ENCODE data around the gene MREG. TPM values are rescaled to one million over a fixed set of nuclear protein-coding genes. Genes with fewer than 3 reads are reported as not detected.
A peak's percentile ranks its signal among the peaks of the same experiment; 100 is the strongest.

The MREG gene
- total RNA-seq, 1 experiment from 2014 or later, result 15.9 TPM

DNA sequence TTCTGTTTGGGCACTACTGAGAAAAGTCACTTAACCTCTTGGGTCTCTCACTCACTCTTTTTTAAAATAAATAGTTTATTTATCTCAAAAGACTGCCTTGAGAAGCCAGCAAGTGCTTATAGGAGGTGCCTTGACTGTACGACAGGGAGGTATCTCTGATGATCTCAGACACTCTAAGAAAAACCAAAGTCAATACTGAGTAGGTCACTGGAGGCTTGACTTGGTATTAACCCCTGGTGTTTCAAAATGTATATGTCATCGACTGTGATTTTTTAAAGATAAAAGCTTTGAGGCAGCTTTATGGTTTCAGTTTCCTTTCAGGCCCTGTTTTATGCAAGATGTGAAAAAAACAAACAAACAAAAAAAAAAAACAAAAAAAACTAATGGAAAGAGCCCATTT lies 33.7 kb downstream of the MREG start:
- POLR2A ChIA-PET (ENCODE audit: low non-redundant PET), result no interaction called here
- intact Hi-C loops (cut with micrococcal nuclease; ENCODE audit: unreplicated experiment), result no loop called here
- no peaks in the 10 kb centered on the region for H3K27me3 ChIP-seq (replicated peaks; ENCODE audit: insufficient read depth, low read depth, low read length, poor library complexity)
- H3K9me3 ChIP-seq (ENCODE audit: low read depth, low read length, poor library complexity, severe bottlenecking), result no peaks in the 10 kb centered on the region
- BruUV-seq (replicated peaks), result no TSS peak
- CTCF ChIA-PET, result no interaction called here
- H3K4me1 ChIP-seq (ENCODE audit: insufficient read depth, low read length, poor library complexity, severe bottlenecking), result no peaks in the 10 kb centered on the region
- no peak for DNase-seq (ENCODE audit: low spot score)
- H3K27ac ChIP-seq (ENCODE audit: low read depth, low read length, poor library complexity, severe bottlenecking), result no peak overlapping the region
- no peaks in the 10 kb centered on the region for H3K36me3 ChIP-seq (ENCODE audit: insufficient read depth, low read length, poor library complexity, severe bottlenecking)
- TF ChIP-seq, protein P1, sequence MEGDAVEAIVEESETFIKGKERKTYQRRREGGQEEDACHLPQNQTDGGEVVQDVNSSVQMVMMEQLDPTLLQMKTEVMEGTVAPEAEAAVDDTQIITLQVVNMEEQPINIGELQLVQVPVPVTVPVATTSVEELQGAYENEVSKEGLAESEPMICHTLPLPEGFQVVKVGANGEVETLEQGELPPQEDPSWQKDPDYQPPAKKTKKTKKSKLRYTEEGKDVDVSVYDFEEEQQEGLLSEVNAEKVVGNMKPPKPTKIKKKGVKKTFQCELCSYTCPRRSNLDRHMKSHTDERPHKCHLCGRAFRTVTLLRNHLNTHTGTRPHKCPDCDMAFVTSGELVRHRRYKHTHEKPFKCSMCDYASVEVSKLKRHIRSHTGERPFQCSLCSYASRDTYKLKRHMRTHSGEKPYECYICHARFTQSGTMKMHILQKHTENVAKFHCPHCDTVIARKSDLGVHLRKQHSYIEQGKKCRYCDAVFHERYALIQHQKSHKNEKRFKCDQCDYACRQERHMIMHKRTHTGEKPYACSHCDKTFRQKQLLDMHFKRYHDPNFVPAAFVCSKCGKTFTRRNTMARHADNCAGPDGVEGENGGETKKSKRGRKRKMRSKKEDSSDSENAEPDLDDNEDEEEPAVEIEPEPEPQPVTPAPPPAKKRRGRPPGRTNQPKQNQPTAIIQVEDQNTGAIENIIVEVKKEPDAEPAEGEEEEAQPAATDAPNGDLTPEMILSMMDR (conservative IDR thresholded peaks at IDR 0.05; ENCODE audit: low read depth, low read length), result no peak
- no peak for TF ChIP-seq EZH2 (IDR thresholded peaks at IDR 0.05; ENCODE audit: borderline replicate concordance, low read depth, low read length, poor library complexity, severe bottlenecking)
- H3K4me3 ChIP-seq (ENCODE audit: low read depth, low read length, poor library complexity, severe bottlenecking), result no peak overlapping the region

DNA sequence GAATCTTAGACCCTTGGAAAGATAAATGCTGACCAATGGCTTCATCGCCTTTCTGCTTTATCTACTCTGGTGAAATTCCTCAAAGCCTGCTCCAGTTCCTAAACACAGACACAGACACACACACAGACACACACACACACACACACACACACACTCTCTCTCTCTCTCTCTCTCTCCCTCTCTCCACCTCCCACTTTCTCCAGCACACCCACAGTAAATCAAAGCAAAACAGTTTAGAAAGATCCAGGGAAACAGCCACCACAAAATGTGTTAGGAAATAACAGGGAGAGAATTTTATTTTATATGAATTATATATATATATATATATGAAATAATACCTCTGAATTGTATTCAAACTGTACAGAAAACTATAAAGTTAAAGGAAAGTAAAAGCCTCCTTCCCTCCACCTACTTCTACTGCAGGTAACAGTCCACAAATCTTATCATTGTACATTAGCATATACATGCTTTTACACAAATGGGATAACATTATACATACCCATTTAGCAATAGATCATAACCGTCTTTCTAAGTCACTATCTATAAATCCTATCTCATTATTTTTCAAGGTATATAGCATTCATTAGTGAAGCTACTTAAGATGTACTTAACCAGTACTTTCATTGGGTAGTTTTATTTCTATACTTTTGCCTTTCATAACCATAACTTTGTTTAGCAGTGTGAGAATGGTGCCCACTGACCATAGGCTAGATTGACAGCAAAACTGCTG lies 38.5 kb downstream of the MREG start:
- Histone ChIP-seq H3K36me3 (ENCODE audit: insufficient read depth, low read length, poor library complexity, severe bottlenecking) (no peaks in the 10 kb centered on the region), H3K9me3 (ENCODE audit: low read depth, low read length, poor library complexity, severe bottlenecking) (no peaks in the 10 kb centered on the region), H3K4me1 (ENCODE audit: insufficient read depth, low read length, poor library complexity, severe bottlenecking) (no peaks in the 10 kb centered on the region), H3K27me3 (replicated peaks; ENCODE audit: insufficient read depth, low read depth, low read length, poor library complexity) (no peaks in the 10 kb centered on the region), H3K4me3 (ENCODE audit: low read depth, low read length, poor library complexity, severe bottlenecking) (no peak overlapping the region), H3K27ac (ENCODE audit: low read depth, low read length, poor library complexity, severe bottlenecking) (no peak overlapping the region)
- intact Hi-C loops (cut with micrococcal nuclease; ENCODE audit: unreplicated experiment), result no loop called here
- no peak for DNase-seq (ENCODE audit: low spot score)
- CTCF ChIA-PET, result no interaction called here
- BruUV-seq (replicated peaks), result no TSS peak
- POLR2A ChIA-PET (ENCODE audit: low non-redundant PET), result no interaction called here
- TF ChIP-seq, protein P1 (conservative IDR thresholded peaks at IDR 0.05; ENCODE audit: low read depth, low read length), result no peak
- no peak for TF ChIP-seq EZH2 (IDR thresholded peaks at IDR 0.05; ENCODE audit: borderline replicate concordance, low read depth, low read length, poor library complexity, severe bottlenecking)

DNA sequence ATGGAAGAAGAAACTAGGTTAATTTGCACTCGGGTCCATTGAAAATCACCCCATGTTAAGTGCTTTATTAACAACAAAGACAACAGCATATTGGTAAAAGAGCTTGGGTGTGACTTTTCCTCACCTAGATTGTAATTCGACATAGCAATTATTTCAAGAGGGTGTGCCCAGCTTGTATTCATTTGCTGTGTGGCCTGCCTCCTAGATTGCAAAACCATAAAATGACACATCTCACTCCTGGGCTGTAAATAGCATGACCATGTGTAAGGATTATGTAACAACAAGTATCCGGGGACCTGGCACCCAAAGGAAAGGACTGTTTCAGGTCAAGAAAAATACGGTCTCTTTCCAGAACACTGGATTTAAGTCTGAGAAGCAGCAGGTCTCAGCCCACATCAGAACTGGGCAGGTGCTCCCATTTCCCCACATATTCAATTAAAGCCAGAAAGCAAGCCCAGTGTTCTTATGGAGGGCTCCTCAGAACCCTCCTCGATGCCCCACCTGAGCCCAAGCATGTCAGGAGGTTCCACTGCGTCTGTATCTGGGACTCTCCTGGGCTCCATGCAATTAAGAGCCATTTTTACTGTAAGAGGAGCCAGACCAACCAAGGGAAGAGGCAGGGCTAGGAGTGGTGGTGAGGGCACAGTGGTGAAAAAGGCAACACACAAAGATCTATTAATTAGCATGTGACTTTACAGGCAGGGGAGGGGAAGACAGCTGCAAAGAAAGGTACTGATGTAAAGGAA lies 39.2 kb downstream of the MREG start:
- H3K36me3 ChIP-seq (ENCODE audit: insufficient read depth, low read length, poor library complexity, severe bottlenecking), result no peaks in the 10 kb centered on the region
- no peak for TF ChIP-seq EZH2 (IDR thresholded peaks at IDR 0.05; ENCODE audit: borderline replicate concordance, low read depth, low read length, poor library complexity, severe bottlenecking)
- TF ChIP-seq, protein P1 (conservative IDR thresholded peaks at IDR 0.05; ENCODE audit: low read depth, low read length), result no peak
- ChIA-PET CTCF (no interaction called here), POLR2A (ENCODE audit: low non-redundant PET) (no interaction called here)
- H3K27ac ChIP-seq (ENCODE audit: low read depth, low read length, poor library complexity, severe bottlenecking), result no peak overlapping the region
- H3K4me3 ChIP-seq (ENCODE audit: low read depth, low read length, poor library complexity, severe bottlenecking), result no peak overlapping the region
- H3K4me1 ChIP-seq (ENCODE audit: insufficient read depth, low read length, poor library complexity, severe bottlenecking), result no peaks in the 10 kb centered on the region
- intact Hi-C loops (cut with micrococcal nuclease; ENCODE audit: unreplicated experiment), result no loop called here
- no peaks in the 10 kb centered on the region for H3K27me3 ChIP-seq (replicated peaks; ENCODE audit: insufficient read depth, low read depth, low read length, poor library complexity)
- H3K9me3 ChIP-seq (ENCODE audit: low read depth, low read length, poor library complexity, severe bottlenecking), result no peaks in the 10 kb centered on the region
- BruUV-seq (replicated peaks), result no TSS peak
- DNase-seq (ENCODE audit: low spot score), result peak; percentile 18
